Measurements from ENCODE around the gene MMP28. TPM values are rescaled to one million over a fixed set of nuclear protein-coding genes. Genes with fewer than 3 reads are reported as not detected.

Gene MMP28
- total and polyA plus RNA-seq, 10 of the 15 experiments (the other 5 are each of a cell fraction or from before 2014, with no cell fraction given): not detected

GRCh38 chr17:35745749-35746320, 49.6 kb downstream of the MMP28 start:
- no peaks in the 10 kb centered on the region for H3K9me3 ChIP-seq (replicated peaks; ENCODE audit: control insufficient read depth, insufficient read depth, low read length)
- H3K9ac ChIP-seq (ENCODE audit: control insufficient read depth, insufficient read depth, low read length): no peak overlapping the region
- ATAC-seq (no peak), DNase-seq (ENCODE audit: low read depth, low spot score) (no peak), FAIRE-seq (no peak)
- H2AFZ ChIP-seq (ENCODE audit: control insufficient read depth, low read depth, low read length): no peak overlapping the region
- peaks cover 2 to 6% of the 10 kb centered on the region in 2 experiments; a peak in 3 of 4 replicates for H3K27me3 ChIP-seq (replicated peaks in 1 of 2; ENCODE audit: control insufficient read depth in 2 of 2, insufficient read depth in 2 of 2, low read length in 1 of 2)
- CTCF ChIA-PET: interaction anchor here (1.0 to 6.0 kb wide), 4 partner anchors 12 to 133 kb away, joined by 3 to 116 read pairs (median 4); no protein-coding TSS in a partner anchor
- POLR2A ChIA-PET: interaction anchor here (0.6 kb wide), 1 partner anchor 186 kb away, joined by 3 read pairs; no protein-coding TSS in a partner anchor
- no peak overlapping the region for H3K4me2 ChIP-seq (ENCODE audit: control insufficient read depth, insufficient read depth)
- no peaks in the 10 kb centered on the region for H3K4me1 ChIP-seq (ENCODE audit: control insufficient read depth, insufficient read depth, low read length)
- no TSS peak for BruUV-seq (replicated peaks)
- intact Hi-C loops (cut with micrococcal nuclease; ENCODE audit: unreplicated experiment): loop anchor here (2.0 to 10.0 kb wide), 3 partner anchors 189 to 1321 kb away; no protein-coding TSS in a partner anchor
- in situ Hi-C loops (cut with MboI): loop anchor here (5.0 to 10.0 kb wide), 3 partner anchors 139 to 581 kb away; no protein-coding TSS in a partner anchor
- SMC1A ChIA-PET (ENCODE audit: uncharacterized antibody, unreplicated experiment): no interaction called here
- H3K36me3 ChIP-seq (ENCODE audit: control insufficient read depth in 2 of 2, insufficient read depth in 2 of 2, low read length in 1 of 2): no peaks in the 10 kb centered on the region
- RAD21 ChIA-PET (ENCODE audit: unreplicated experiment): no interaction called here
- no peaks in the 10 kb centered on the region for H4K20me1 ChIP-seq (ENCODE audit: control insufficient read depth, insufficient read depth)
- no peak overlapping the region for H3K27ac ChIP-seq (ENCODE audit: control insufficient read depth, insufficient read depth)
- 21% methylated on average over 12 of the region's 15 CpGs for WGBS (ENCODE audit: insufficient coverage, insufficient replicate concordance, low lambda C conversion rate, missing lambda C conversion rate)
- H3K79me2 ChIP-seq (ENCODE audit: control insufficient read depth, insufficient read depth, low read length): no peaks in the 10 kb centered on the region
- no peak overlapping the region for H3K4me3 ChIP-seq
- TF ChIP-seq SMC3 (IDR thresholded peaks at IDR 0.05; ENCODE audit: borderline replicate concordance, low read length): no peak
- TF ChIP-seq NR2C2 (IDR thresholded peaks at IDR 0.05; ENCODE audit: borderline replicate concordance, control insufficient read depth, insufficient read length, low read depth): no peak
- no peak for TF ChIP-seq CEBPB (IDR thresholded peaks at IDR 0.05; ENCODE audit: borderline replicate concordance in 1 of 2, low read depth in 2 of 2, low read length in 2 of 2)
- TF ChIP-seq, protein P1, sequence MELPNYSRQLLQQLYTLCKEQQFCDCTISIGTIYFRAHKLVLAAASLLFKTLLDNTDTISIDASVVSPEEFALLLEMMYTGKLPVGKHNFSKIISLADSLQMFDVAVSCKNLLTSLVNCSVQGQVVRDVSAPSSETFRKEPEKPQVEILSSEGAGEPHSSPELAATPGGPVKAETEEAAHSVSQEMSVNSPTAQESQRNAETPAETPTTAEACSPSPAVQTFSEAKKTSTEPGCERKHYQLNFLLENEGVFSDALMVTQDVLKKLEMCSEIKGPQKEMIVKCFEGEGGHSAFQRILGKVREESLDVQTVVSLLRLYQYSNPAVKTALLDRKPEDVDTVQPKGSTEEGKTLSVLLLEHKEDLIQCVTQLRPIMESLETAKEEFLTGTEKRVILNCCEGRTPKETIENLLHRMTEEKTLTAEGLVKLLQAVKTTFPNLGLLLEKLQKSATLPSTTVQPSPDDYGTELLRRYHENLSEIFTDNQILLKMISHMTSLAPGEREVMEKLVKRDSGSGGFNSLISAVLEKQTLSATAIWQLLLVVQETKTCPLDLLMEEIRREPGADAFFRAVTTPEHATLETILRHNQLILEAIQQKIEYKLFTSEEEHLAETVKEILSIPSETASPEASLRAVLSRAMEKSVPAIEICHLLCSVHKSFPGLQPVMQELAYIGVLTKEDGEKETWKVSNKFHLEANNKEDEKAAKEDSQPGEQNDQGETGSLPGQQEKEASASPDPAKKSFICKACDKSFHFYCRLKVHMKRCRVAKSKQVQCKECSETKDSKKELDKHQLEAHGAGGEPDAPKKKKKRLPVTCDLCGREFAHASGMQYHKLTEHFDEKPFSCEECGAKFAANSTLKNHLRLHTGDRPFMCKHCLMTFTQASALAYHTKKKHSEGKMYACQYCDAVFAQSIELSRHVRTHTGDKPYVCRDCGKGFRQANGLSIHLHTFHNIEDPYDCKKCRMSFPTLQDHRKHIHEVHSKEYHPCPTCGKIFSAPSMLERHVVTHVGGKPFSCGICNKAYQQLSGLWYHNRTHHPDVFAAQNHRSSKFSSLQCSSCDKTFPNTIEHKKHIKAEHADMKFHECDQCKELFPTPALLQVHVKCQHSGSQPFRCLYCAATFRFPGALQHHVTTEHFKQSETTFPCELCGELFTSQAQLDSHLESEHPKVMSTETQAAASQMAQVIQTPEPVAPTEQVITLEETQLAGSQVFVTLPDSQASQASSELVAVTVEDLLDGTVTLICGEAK (IDR thresholded peaks at IDR 0.05; ENCODE audit: borderline replicate concordance): no peak
- TF ChIP-seq ETV6 (conservative IDR thresholded peaks at IDR 0.05 in 1 of 2, IDR thresholded peaks at IDR 0.05 in 1 of 2; ENCODE audit: borderline replicate concordance in 1 of 2, low read depth in 1 of 2): no peak
- no peak for TF ChIP-seq CUX1 (IDR thresholded peaks at IDR 0.05; ENCODE audit: insufficient replicate concordance, low read depth, low read length)
- TF ChIP-seq RAD21 (IDR thresholded peaks at IDR 0.05; ENCODE audit: insufficient read depth, low read depth, low read length): no peak
- TF ChIP-seq HCFC1 (IDR thresholded peaks at IDR 0.05; ENCODE audit: low read length): no peak
- TF ChIP-seq NFXL1 (IDR thresholded peaks at IDR 0.05; ENCODE audit: borderline replicate concordance): no peak
- TF ChIP-seq BHLHE40 (IDR thresholded peaks at IDR 0.05; ENCODE audit: borderline replicate concordance in 1 of 2, low read depth in 2 of 2, low read length in 1 of 2): no peak
- TF ChIP-seq ELK1 (IDR thresholded peaks at IDR 0.05; ENCODE audit: low read depth, low read length): no peak
- TF ChIP-seq GABPA (IDR thresholded peaks at IDR 0.05; ENCODE audit: low read depth): no peak
